GM12878 (cell line): ENCODE results near the gene STK10.

Source experiments
- BHLHE40 ChIP-seq, 2 experiments: fragments of 450-650 bp in 1 of 2; IDR thresholded peaks; 2 replicates each; pipeline ENCODE4 v1.6.1; 2011 to 2017; ENCODE audit warnings: low read depth in 2 of 2, borderline replicate concordance in 1 of 2, improper control_type of control experiment in 1 of 2, low read length in 1 of 2, mild to moderate bottlenecking in 1 of 2
- BRCA1 ChIP-seq: IDR thresholded peaks from 2 replicates; pipeline ENCODE4 v1.6.1; 2011; ENCODE audit warnings: low read depth, low read length, improper control_type of control experiment
- CBFB ChIP-seq: IDR thresholded peaks from 2 replicates; pipeline ENCODE4 v1.6.1; 2016; ENCODE audit warnings: antibody characterized with exemption, low read depth
- EGR1 ChIP-seq, 2 experiments: IDR thresholded peaks; 1 replicate in 1 of 2; 2 replicates in 1 of 2; pipeline ENCODE4 v1.6.1; 2011 to 2012; ENCODE audit warnings: low read depth in 2 of 2, low read length in 2 of 2, borderline replicate concordance in 1 of 2, mild to moderate bottlenecking in 1 of 2, moderate library complexity in 1 of 2
- EZH2 ChIP-seq: IDR thresholded peaks from 2 replicates; pipeline ENCODE4 v1.6.1; 2012; ENCODE audit warnings: low read depth, mild to moderate bottlenecking, control low read depth, inconsistent platforms, low read length, borderline replicate concordance; ENCODE audit not compliant: control insufficient read depth
- IKZF1 ChIP-seq: fragments of 450-650 bp; conservative IDR thresholded peaks from 2 replicates; pipeline ENCODE4 v1.6.1; 2017; ENCODE audit warnings: antibody characterized with exemption, mild to moderate bottlenecking
- NBN ChIP-seq: fragments of 450-650 bp; IDR thresholded peaks from 2 replicates; pipeline ENCODE4 v1.6.1; 2016
- SIN3A ChIP-seq: IDR thresholded peaks from 2 replicates; pipeline ENCODE4 v1.6.1; 2012; ENCODE audit warnings: low read depth, low read length, improper control_type of control experiment
- TF ChIP-seq, protein P1 (sequence below), 3 experiments: IDR thresholded peaks in 2 of 3; conservative IDR thresholded peaks in 1 of 3; 2 replicates each; pipeline ENCODE4 v1.5.1; 2011; ENCODE audit warnings: low read depth in 3 of 3, low read length in 3 of 3, mild to moderate bottlenecking in 3 of 3, control low read depth in 2 of 3, moderate library complexity in 2 of 3, inconsistent platforms in 1 of 3, mixed read lengths in 1 of 3; ENCODE audit not compliant: control insufficient read depth in 2 of 3, insufficient read depth in 1 of 3; ENCODE audit errors: extremely low read depth in 1 of 3
- TF ChIP-seq, protein P2 (sequence below): fragments of 450-650 bp; IDR thresholded peaks from 2 replicates; pipeline ENCODE4 v1.6.1; 2016; ENCODE audit warnings: mild to moderate bottlenecking
- TF ChIP-seq, protein P3 (sequence below): IDR thresholded peaks from 2 replicates; pipeline ENCODE4 v1.6.1; 2011; ENCODE audit warnings: low read depth, low read length, improper control_type of control experiment, borderline replicate concordance

DNA sequence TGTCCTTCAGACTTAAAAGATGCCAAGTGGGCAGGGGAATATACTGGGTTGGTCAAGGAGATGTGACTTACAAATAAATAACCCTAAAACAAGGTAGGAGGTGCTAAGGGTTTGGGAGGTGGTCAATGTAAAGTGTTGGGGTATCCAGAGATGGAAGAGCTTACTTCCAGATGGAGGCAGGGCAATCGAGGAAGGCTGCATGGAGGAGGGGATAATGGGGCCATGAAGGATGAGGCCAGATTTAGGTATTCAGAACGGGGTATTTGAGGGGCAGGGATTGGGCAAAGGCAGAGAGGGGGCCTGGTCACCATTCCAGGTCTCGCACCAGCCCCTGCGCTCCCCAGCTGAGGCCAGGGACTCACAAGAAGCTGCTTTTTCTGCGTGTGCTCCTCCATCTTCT lies 123.7 kb downstream of the STK10 start:
- no peak for TF ChIP-seq IKZF1
- TF ChIP-seq, protein P1, sequence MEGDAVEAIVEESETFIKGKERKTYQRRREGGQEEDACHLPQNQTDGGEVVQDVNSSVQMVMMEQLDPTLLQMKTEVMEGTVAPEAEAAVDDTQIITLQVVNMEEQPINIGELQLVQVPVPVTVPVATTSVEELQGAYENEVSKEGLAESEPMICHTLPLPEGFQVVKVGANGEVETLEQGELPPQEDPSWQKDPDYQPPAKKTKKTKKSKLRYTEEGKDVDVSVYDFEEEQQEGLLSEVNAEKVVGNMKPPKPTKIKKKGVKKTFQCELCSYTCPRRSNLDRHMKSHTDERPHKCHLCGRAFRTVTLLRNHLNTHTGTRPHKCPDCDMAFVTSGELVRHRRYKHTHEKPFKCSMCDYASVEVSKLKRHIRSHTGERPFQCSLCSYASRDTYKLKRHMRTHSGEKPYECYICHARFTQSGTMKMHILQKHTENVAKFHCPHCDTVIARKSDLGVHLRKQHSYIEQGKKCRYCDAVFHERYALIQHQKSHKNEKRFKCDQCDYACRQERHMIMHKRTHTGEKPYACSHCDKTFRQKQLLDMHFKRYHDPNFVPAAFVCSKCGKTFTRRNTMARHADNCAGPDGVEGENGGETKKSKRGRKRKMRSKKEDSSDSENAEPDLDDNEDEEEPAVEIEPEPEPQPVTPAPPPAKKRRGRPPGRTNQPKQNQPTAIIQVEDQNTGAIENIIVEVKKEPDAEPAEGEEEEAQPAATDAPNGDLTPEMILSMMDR (IDR thresholded peaks at IDR 0.05 in 2 of 3, conservative IDR thresholded peaks at IDR 0.05 in 1 of 3; ENCODE audit: control insufficient read depth in 2 of 3, extremely low read depth in 1 of 3, insufficient read depth in 1 of 3, low read depth in 3 of 3, low read length in 3 of 3), result no peak
- TF ChIP-seq CBFB, result no peak
- TF ChIP-seq, protein P2, sequence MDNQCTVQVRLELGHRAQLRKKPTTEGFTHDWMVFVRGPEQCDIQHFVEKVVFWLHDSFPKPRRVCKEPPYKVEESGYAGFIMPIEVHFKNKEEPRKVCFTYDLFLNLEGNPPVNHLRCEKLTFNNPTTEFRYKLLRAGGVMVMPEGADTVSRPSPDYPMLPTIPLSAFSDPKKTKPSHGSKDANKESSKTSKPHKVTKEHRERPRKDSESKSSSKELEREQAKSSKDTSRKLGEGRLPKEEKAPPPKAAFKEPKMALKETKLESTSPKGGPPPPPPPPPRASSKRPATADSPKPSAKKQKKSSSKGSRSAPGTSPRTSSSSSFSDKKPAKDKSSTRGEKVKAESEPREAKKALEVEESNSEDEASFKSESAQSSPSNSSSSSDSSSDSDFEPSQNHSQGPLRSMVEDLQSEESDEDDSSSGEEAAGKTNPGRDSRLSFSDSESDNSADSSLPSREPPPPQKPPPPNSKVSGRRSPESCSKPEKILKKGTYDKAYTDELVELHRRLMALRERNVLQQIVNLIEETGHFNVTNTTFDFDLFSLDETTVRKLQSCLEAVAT, result no peak
- no peak for TF ChIP-seq EGR1 (IDR thresholded peaks at IDR 0.05; ENCODE audit: borderline replicate concordance in 1 of 2, low read depth in 2 of 2, low read length in 2 of 2)
- TF ChIP-seq EZH2, result no peak
- TF ChIP-seq SIN3A, result no peak
- no peak for TF ChIP-seq NBN
- no peak for TF ChIP-seq BHLHE40 (IDR thresholded peaks at IDR 0.05; ENCODE audit: borderline replicate concordance in 1 of 2, low read depth in 2 of 2, low read length in 1 of 2)
- TF ChIP-seq BRCA1, result no peak
- TF ChIP-seq, protein P3, sequence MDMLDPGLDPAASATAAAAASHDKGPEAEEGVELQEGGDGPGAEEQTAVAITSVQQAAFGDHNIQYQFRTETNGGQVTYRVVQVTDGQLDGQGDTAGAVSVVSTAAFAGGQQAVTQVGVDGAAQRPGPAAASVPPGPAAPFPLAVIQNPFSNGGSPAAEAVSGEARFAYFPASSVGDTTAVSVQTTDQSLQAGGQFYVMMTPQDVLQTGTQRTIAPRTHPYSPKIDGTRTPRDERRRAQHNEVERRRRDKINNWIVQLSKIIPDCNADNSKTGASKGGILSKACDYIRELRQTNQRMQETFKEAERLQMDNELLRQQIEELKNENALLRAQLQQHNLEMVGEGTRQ, result no peak
